H9 (cell line): ENCODE results near the gene TPM3. TPM values are rescaled to one million over a fixed set of nuclear protein-coding genes. Genes with fewer than 3 reads are reported as not detected.

Experiments used
- DNase-seq: peaks from one replicate; pipeline ENCODE4 v3.0.0-alpha.2; 2017
- H2AFZ ChIP-seq: one replicate; pipeline ENCODE4 v1.6.1; 2013; ENCODE audit warnings: mild to moderate bottlenecking, low read length, control low read depth, moderate library complexity
- H2AK5ac ChIP-seq: 2 replicates; pipeline ENCODE4 v1.6.1; 2013; ENCODE audit warnings: low read length, control low read depth, mixed read lengths; ENCODE audit not compliant: insufficient read length
- H2BK120ac ChIP-seq: one replicate; pipeline ENCODE4 v1.6.1; 2013; ENCODE audit warnings: low read depth, mild to moderate bottlenecking, low read length, control low read depth, inconsistent platforms; ENCODE audit not compliant: poor library complexity, severe bottlenecking
- H2BK12ac ChIP-seq: 2 replicates; pipeline ENCODE4 v1.6.1; 2013; ENCODE audit warnings: low read length, control low read depth, mixed read lengths, low read depth; ENCODE audit not compliant: insufficient read length
- H2BK15ac ChIP-seq: 2 replicates; pipeline ENCODE4 v1.6.1; 2013; ENCODE audit warnings: low read depth, low read length, control low read depth
- H2BK20ac ChIP-seq: one replicate; pipeline ENCODE4 v1.6.1; 2013; ENCODE audit warnings: low read depth, mild to moderate bottlenecking, low read length, control low read depth, inconsistent platforms; ENCODE audit not compliant: poor library complexity, severe bottlenecking
- H2BK5ac ChIP-seq: 2 replicates; pipeline ENCODE4 v1.6.1; 2013; ENCODE audit warnings: low read length, control low read depth, mixed read lengths; ENCODE audit not compliant: insufficient read length
- H3K14ac ChIP-seq: 2 replicates; pipeline ENCODE4 v1.6.1; 2013; ENCODE audit warnings: low read length, control low read depth; ENCODE audit not compliant: insufficient read depth
- H3K18ac ChIP-seq: 2 replicates; pipeline ENCODE4 v1.6.1; 2013; ENCODE audit warnings: low read depth, mild to moderate bottlenecking, mixed read lengths, low read length, control low read depth; ENCODE audit not compliant: insufficient read length
- H3K23ac ChIP-seq: 2 replicates; pipeline ENCODE4 v1.6.1; 2013; ENCODE audit warnings: low read length, control low read depth, mixed read lengths, low read depth; ENCODE audit not compliant: insufficient read length
- H3K23me2 ChIP-seq: 2 replicates; pipeline ENCODE4 v1.6.1; 2013; ENCODE audit warnings: low read depth, mild to moderate bottlenecking, mixed read lengths, low read length, control low read depth; ENCODE audit not compliant: insufficient read length, poor library complexity, severe bottlenecking
- H3K27ac ChIP-seq: 2 replicates; pipeline ENCODE4 v1.5.1; 2013; ENCODE audit warnings: low read length, control low read depth, mixed read lengths, low read depth; ENCODE audit not compliant: insufficient read length
- H3K27me3 ChIP-seq: 2 replicates; pipeline ENCODE4 v1.6.1; 2013; ENCODE audit warnings: low read length, control low read depth, inconsistent platforms; ENCODE audit not compliant: insufficient read depth
- H3K4ac ChIP-seq: 2 replicates; pipeline ENCODE4 v1.6.1; 2013; ENCODE audit warnings: low read depth, mild to moderate bottlenecking, control low read depth, inconsistent platforms, low read length, moderate library complexity
- H3K4me1 ChIP-seq: 2 replicates; pipeline ENCODE4 v1.6.1; 2013; ENCODE audit warnings: low read length, control low read depth, inconsistent platforms; ENCODE audit not compliant: insufficient read depth
- H3K4me2 ChIP-seq: 2 replicates; pipeline ENCODE4 v1.6.1; 2013; ENCODE audit warnings: low read length, control low read depth, mixed read lengths; ENCODE audit not compliant: insufficient read length, insufficient read depth
- H3K56ac ChIP-seq: 2 replicates; pipeline ENCODE4 v1.6.1; 2013; ENCODE audit warnings: low read depth, mild to moderate bottlenecking, mixed read lengths, low read length, control low read depth; ENCODE audit not compliant: insufficient read length
- H3K79me1 ChIP-seq: 2 replicates; pipeline ENCODE4 v1.6.1; 2013; ENCODE audit warnings: low read depth, mild to moderate bottlenecking, moderate library complexity, low read length, control low read depth, inconsistent platforms; ENCODE audit not compliant: insufficient read depth, poor library complexity, severe bottlenecking
- H3K79me2 ChIP-seq: 2 replicates; pipeline ENCODE4 v1.6.1; 2013; ENCODE audit warnings: low read length, control low read depth, inconsistent platforms; ENCODE audit not compliant: insufficient read depth
- H3K9ac ChIP-seq: 2 replicates; pipeline ENCODE4 v1.6.1; 2013; ENCODE audit warnings: low read length, control low read depth, mixed read lengths; ENCODE audit not compliant: insufficient read length; ENCODE audit errors: extremely low read depth
- H3K9me3 ChIP-seq: one replicate; pipeline ENCODE4 v1.6.1; 2013; ENCODE audit warnings: low read depth, low read length, inconsistent platforms; ENCODE audit not compliant: control insufficient read depth
- H3T11ph ChIP-seq: one replicate; pipeline ENCODE4 v1.6.1; 2013; ENCODE audit warnings: mild to moderate bottlenecking, low read length, control low read depth, inconsistent platforms
- H4K20me1 ChIP-seq: one replicate; pipeline ENCODE4 v1.6.1; 2013; ENCODE audit not compliant: control insufficient read depth, insufficient read length, insufficient read depth
- H4K5ac ChIP-seq: 2 replicates; pipeline ENCODE4 v1.6.1; 2013; ENCODE audit warnings: low read depth, mild to moderate bottlenecking, mixed read lengths, low read length, control low read depth; ENCODE audit not compliant: insufficient read length
- H4K8ac ChIP-seq: replicated peaks from 2 replicates; pipeline ENCODE4 v1.6.1; 2013; ENCODE audit warnings: low read length, control low read depth, mixed read lengths, low read depth; ENCODE audit not compliant: insufficient read length
- H4K91ac ChIP-seq: 2 replicates; pipeline ENCODE4 v1.6.1; 2013; ENCODE audit warnings: low read depth, mild to moderate bottlenecking, moderate library complexity, mixed read lengths, low read length, control low read depth; ENCODE audit not compliant: insufficient read length
- H3K27ac Mint-ChIP-seq, 3 experiments: 2 replicates in 2 of 3; 3 replicates in 1 of 3; pipeline ENCODE4 v1.8.0; 2020 to 2021; ENCODE audit warnings: mixed read lengths in 3 of 3, mild to moderate bottlenecking in 1 of 3, moderate library complexity in 1 of 3
- H3K27me3 Mint-ChIP-seq: 2 replicates; pipeline ENCODE4 v1.8.0; 2021; ENCODE audit warnings: low read depth, mild to moderate bottlenecking, moderate library complexity, mixed read lengths
- H3K36me3 Mint-ChIP-seq, 3 experiments: 2 replicates in 2 of 3; 3 replicates in 1 of 3; pipeline ENCODE4 v1.8.0; 2020 to 2021; ENCODE audit warnings: low read depth in 3 of 3, mixed read lengths in 3 of 3; ENCODE audit not compliant: insufficient read depth in 1 of 3
- H3K4me1 Mint-ChIP-seq, 2 experiments: 2 replicates each; pipeline ENCODE4 v1.8.0; 2020; ENCODE audit warnings: mixed read lengths in 2 of 2
- H3K4me3 Mint-ChIP-seq, 2 experiments: 2 replicates in 1 of 2; 3 replicates in 1 of 2; pipeline ENCODE4 v1.8.0; 2020 to 2021; ENCODE audit warnings: mild to moderate bottlenecking in 2 of 2, mixed read lengths in 2 of 2, moderate library complexity in 1 of 2
- H3K9me3 Mint-ChIP-seq, 2 experiments: 2 replicates in 1 of 2; 3 replicates in 1 of 2; pipeline ENCODE4 v1.8.0; 2020; ENCODE audit warnings: mild to moderate bottlenecking in 2 of 2, mixed read lengths in 2 of 2, moderate library complexity in 1 of 2
- CTCF ChIP-seq: fragments of 200-600 bp; sonication (generic); conservative IDR thresholded peaks from 3 replicates; pipeline ENCODE4 v1.8.0; 2021; ENCODE audit warnings: antibody characterized with exemption, mild to moderate bottlenecking
- WGBS: extraction: QIAGEN DNeasy Blood & Tissue Kit; methylation state at CpG from one replicate; pipeline ENCODE4 v1.1.7; 2013; ENCODE audit warnings: missing lambda C conversion rate, low lambda C conversion rate, mixed read lengths; ENCODE audit not compliant: insufficient read length; ENCODE audit errors: extremely low coverage; 5-methylcytosine and 5-hydroxymethylcytosine counted together
- total RNA-seq: library from RNA; stranded (reverse); gene quantifications from 2 replicates; pipeline ENCODE4 v1.2.1, GENCODE V29; 2021

The TPM3 gene
- total RNA-seq, 1 experiment from 2014 or later, result 508 TPM

GRCh38 chr1:154220970-154221277, 29.0 kb upstream of the TPM3 start:
- no peak overlapping the region for H2BK20ac ChIP-seq
- no peak for DNase-seq
- H3K56ac ChIP-seq, result no peak overlapping the region
- peak overlapping the region; percentile 99 to 100 (median 99); a peak in 5 of 7 replicates for H3K27ac Mint-ChIP-seq
- H2BK15ac ChIP-seq, result no peak overlapping the region
- no peak overlapping the region for H3T11ph ChIP-seq
- H2BK5ac ChIP-seq, result no peak overlapping the region
- no peak overlapping the region for H3K23ac ChIP-seq
- no CpG with 5 or more reads among the region's 33 CpGs for WGBS
- H3K79me1 ChIP-seq, result peaks cover 5% of the 10 kb centered on the region
- no peaks in the 10 kb centered on the region for H3K27me3 Mint-ChIP-seq
- peaks cover 2% of the 10 kb centered on the region; the same call in 1 of the 2 replicates for H3K4me1 ChIP-seq
- H3K9me3 ChIP-seq, result no peaks in the 10 kb centered on the region
- H2AK5ac ChIP-seq, result no peak overlapping the region
- no peak overlapping the region for H2BK12ac ChIP-seq
- no peak overlapping the region for H4K91ac ChIP-seq
- peak overlapping the region; percentile 84 for H3K4me2 ChIP-seq
- peaks cover 14% of the 10 kb centered on the region for H3K23me2 ChIP-seq
- peaks cover 54% of the 10 kb centered on the region for H3K79me2 ChIP-seq
- no peak for TF ChIP-seq CTCF
- H3K4me1 Mint-ChIP-seq, result peaks cover 37 to 42% of the 10 kb centered on the region in 2 experiments
- H3K9me3 Mint-ChIP-seq, result peaks cover 0 to 5% of the 10 kb centered on the region in 2 experiments; a peak in 1 of 5 replicates
- no peak overlapping the region for H3K14ac ChIP-seq
- H3K18ac ChIP-seq, result peak overlapping the region; percentile 86
- peaks cover 48 to 73% (median 62%) of the 10 kb centered on the region in 3 experiments for H3K36me3 Mint-ChIP-seq
- no peak overlapping the region for H2AFZ ChIP-seq
- no peak overlapping the region for H3K4ac ChIP-seq
- no peaks in the 10 kb centered on the region for H4K20me1 ChIP-seq
- no peak overlapping the region for H4K5ac ChIP-seq
- no peak overlapping the region for H2BK120ac ChIP-seq
- H3K27ac ChIP-seq, result no peak overlapping the region
- peak overlapping the region; percentile 95 to 96 for H3K4me3 Mint-ChIP-seq
- no peaks in the 10 kb centered on the region for H3K27me3 ChIP-seq
- H4K8ac ChIP-seq, result no peak overlapping the region
- H3K9ac ChIP-seq, result peak overlapping the region; percentile 99
